ENCODE results near the gene DYNC1LI2.

- TF ChIP-seq CTCF (IDR thresholded peaks at IDR 0.05; ENCODE audit: low read depth, low read length) (no peak), EZH2phosphoT487 (IDR thresholded peaks at IDR 0.05; ENCODE audit: low read depth) (no peak)
Observed at GRCh38 chr16:66714062-66714461, 37.3 kb downstream of the DYNC1LI2 start.
